ENCODE results near the gene DEF6. TPM values are rescaled to one million over a fixed set of nuclear protein-coding genes. Genes with fewer than 3 reads are reported as not detected.

The DEF6 gene
- total and polyA plus RNA-seq, 2 of the 13 experiments (the other 11 are each of a cell fraction or from before 2014, with no cell fraction given) = 5.2 to 10.0 TPM

- Histone ChIP-seq H3K79me2 (ENCODE audit: insufficient read depth, low read length) (peaks cover 5% of the 10 kb centered on the region), H3K9me3 (ENCODE audit: low read length) (no peaks in the 10 kb centered on the region), H2AFZ (ENCODE audit: low read length) (no peak overlapping the region), H3K27ac (ENCODE audit: extremely low read length, insufficient read depth, low read length) (no peak overlapping the region), H3K4me3 (replicated peaks in 1 of 3; ENCODE audit: insufficient read depth in 1 of 3, low read depth in 2 of 3, low read length in 3 of 3) (no peak overlapping the region), H4K20me1 (ENCODE audit: insufficient read depth, low read length) (no peaks in the 10 kb centered on the region), H3K9ac (ENCODE audit: insufficient read depth, low read depth, low read length) (no peak overlapping the region), H3K4me2 (ENCODE audit: low read depth, low read length) (no peak overlapping the region), H3K4me1 (ENCODE audit: insufficient read depth, low read length) (peaks cover 9% of the 10 kb centered on the region), H3K27me3 (ENCODE audit: control insufficient read depth in 1 of 2, insufficient read depth in 2 of 2, low read length in 2 of 2) (no peaks in the 10 kb centered on the region), H3K36me3 (replicated peaks in 1 of 2; ENCODE audit: control insufficient read depth in 1 of 2, insufficient read depth in 2 of 2, low read length in 2 of 2) (no peaks in the 10 kb centered on the region)
- ChIA-PET POLR2A (no interaction called here), CTCF (ENCODE audit: low intra/inter-chr PET ratio, low total read pairs) (no interaction called here)
- 100% methylated on average over 1 of the region's 1 CpG for WGBS (ENCODE audit: low lambda C conversion rate)
- BruUV-seq (replicated peaks) = no TSS peak
- intact Hi-C loops (cut with micrococcal nuclease; ENCODE audit: unreplicated experiment) = no loop called here
- ATAC-seq = peak; percentile 42; the same call in 1 of the 3 replicates
- in situ Hi-C loops (cut with HindIII; ENCODE audit: extremely low pct_ligation_motif_present, low pct_unique_long_range_greater_than_20kb) = no loop called here
- TF ChIP-seq ZNF280D (CRISPR knock-in tag; IDR thresholded peaks at IDR 0.05) (no peak), CEBPB (IDR thresholded peaks at IDR 0.05; ENCODE audit: borderline replicate concordance, low read depth, low read length) (peak; percentile 65; the same call in 1 of the 2 replicates), ZNF567 (CRISPR knock-in tag; IDR thresholded peaks at IDR 0.05; ENCODE audit: borderline replicate concordance) (no peak), CEBPG (CRISPR knock-in tag; IDR thresholded peaks at IDR 0.05) (0 out of 2 replicates have a peak, but pooled peaks have one; percentile 4)
- no peak for FAIRE-seq
- no peak for DNase-seq (ENCODE audit: low spot score)
These were observed 44.4 kb upstream of the DEF6 start for GRCh38 chr6:35253249-35253648.

GRCh38 chr6:35258336-35258735, 39.3 kb upstream of the DEF6 start:
- Histone ChIP-seq H3K27me3 (ENCODE audit: control insufficient read depth in 1 of 2, insufficient read depth in 2 of 2, low read length in 2 of 2) (no peaks in the 10 kb centered on the region; a peak in 1 of 5 replicates), H3K79me2 (ENCODE audit: insufficient read depth, low read length) (peaks cover 9% of the 10 kb centered on the region), H3K4me2 (ENCODE audit: low read depth, low read length) (peak overlapping the region; percentile 93), H3K9me3 (ENCODE audit: low read length) (no peaks in the 10 kb centered on the region), H4K20me1 (ENCODE audit: insufficient read depth, low read length) (no peaks in the 10 kb centered on the region), H3K4me3 (replicated peaks in 1 of 3; ENCODE audit: insufficient read depth in 1 of 3, low read depth in 2 of 3, low read length in 3 of 3) (peak overlapping the region; percentile 69 to 97 (median 77)), H3K36me3 (replicated peaks in 1 of 2; ENCODE audit: control insufficient read depth in 1 of 2, insufficient read depth in 2 of 2, low read length in 2 of 2) (no peaks in the 10 kb centered on the region), H3K27ac (ENCODE audit: extremely low read length, insufficient read depth, low read length) (peak overlapping the region; percentile 93), H3K4me1 (ENCODE audit: insufficient read depth, low read length) (peaks cover 40% of the 10 kb centered on the region), H2AFZ (ENCODE audit: low read length) (no peak overlapping the region), H3K9ac (ENCODE audit: insufficient read depth, low read depth, low read length) (peak overlapping the region; percentile 97)
- WGBS (ENCODE audit: low lambda C conversion rate) = 4% methylated on average over 7 of the region's 7 CpGs
- ChIA-PET POLR2A (interaction anchor here (1.0 to 1.7 kb wide), 8 partner anchors 10 to 656 kb away, joined by 3 to 18 read pairs (median 3); partner anchors contain the start of genes ANKS1A and TAF11), CTCF (ENCODE audit: low intra/inter-chr PET ratio, low total read pairs) (no interaction called here)
- BruUV-seq (replicated peaks) = TSS peak; percentile 78
- ATAC-seq (no peak), FAIRE-seq (no peak), DNase-seq (ENCODE audit: low spot score) (no peak)
- intact Hi-C loops (cut with micrococcal nuclease; ENCODE audit: unreplicated experiment) = no loop called here
- in situ Hi-C loops (cut with HindIII; ENCODE audit: extremely low pct_ligation_motif_present, low pct_unique_long_range_greater_than_20kb) = no loop called here
- TF ChIP-seq HIC2 (CRISPR knock-in tag; IDR thresholded peaks at IDR 0.05; ENCODE audit: low read depth) = no peak
- no peak for TF ChIP-seq TRIM24 (CRISPR knock-in tag; IDR thresholded peaks at IDR 0.05)
- no peak for TF ChIP-seq ZNF720 (CRISPR knock-in tag; IDR thresholded peaks at IDR 0.05)
- TF ChIP-seq TCF7 (IDR thresholded peaks at IDR 0.05; ENCODE audit: low read depth) = no peak
- no peak for TF ChIP-seq SMYD3 (CRISPR knock-in tag; IDR thresholded peaks at IDR 0.05)
- TF ChIP-seq ZNF672 (CRISPR knock-in tag; IDR thresholded peaks at IDR 0.05) = no peak
- TF ChIP-seq MEF2D (CRISPR knock-in tag; IDR thresholded peaks at IDR 0.05) = no peak
- TF ChIP-seq ATF1 (CRISPR knock-in tag; IDR thresholded peaks at IDR 0.05) = no peak

All from HepG2 (cell line).